KMS-11 (cell line): ENCODE measurements around the gene PTPRT.

Experiments used
- H2AFZ ChIP-seq: fragments of 200-600 bp; sonication (generic); 2 replicates; pipeline ENCODE4 v1.6.1; 2016; ENCODE audit warnings: antibody characterized with exemption, mixed run types, low read depth
- H3K27ac ChIP-seq: fragments of 200-600 bp; sonication (generic); 2 replicates; pipeline ENCODE4 v1.6.1; 2016; ENCODE audit warnings: mild to moderate bottlenecking, mixed run types
- H3K27me3 ChIP-seq: fragments of 200-600 bp; sonication (generic); 2 replicates; pipeline ENCODE4 v1.6.1; 2017; ENCODE audit warnings: mild to moderate bottlenecking, low read depth, mixed run types, moderate library complexity; ENCODE audit not compliant: insufficient read depth
- H3K36me3 ChIP-seq: fragments of 200-600 bp; sonication (generic); 2 replicates; pipeline ENCODE4 v1.6.1; 2017; ENCODE audit warnings: mild to moderate bottlenecking, mixed run types; ENCODE audit not compliant: insufficient read depth
- H3K4me1 ChIP-seq: fragments of 200-600 bp; sonication (generic); 2 replicates; pipeline ENCODE4 v1.6.1; 2016; ENCODE audit warnings: mild to moderate bottlenecking, low read depth, mixed run types; ENCODE audit not compliant: poor library complexity, severe bottlenecking
- H3K4me2 ChIP-seq: fragments of 200-600 bp; sonication (generic); 2 replicates; pipeline ENCODE4 v1.7.0; 2016; ENCODE audit warnings: mild to moderate bottlenecking, mixed run types
- H3K4me3 ChIP-seq: fragments of 200-600 bp; sonication (generic); IDR thresholded peaks from 2 replicates; pipeline ENCODE4 v1.6.1; 2017; ENCODE audit warnings: low read depth, low read length, mixed read lengths; ENCODE audit not compliant: insufficient read depth
- H3K79me2 ChIP-seq: fragments of 200-600 bp; sonication (generic); 2 replicates; pipeline ENCODE4 v1.6.1; 2016; ENCODE audit warnings: low read depth, mixed run types; ENCODE audit not compliant: insufficient read depth
- H3K9ac ChIP-seq: fragments of 200-600 bp; sonication (generic); 2 replicates; pipeline ENCODE4 v1.6.1; 2016; ENCODE audit warnings: mild to moderate bottlenecking, mixed run types
- H4K20me1 ChIP-seq: fragments of 200-600 bp; sonication (generic); 2 replicates; pipeline ENCODE4 v1.6.1; 2016; ENCODE audit warnings: mild to moderate bottlenecking, mixed run types; ENCODE audit not compliant: insufficient read depth
- CTCF ChIP-seq: fragments of 200-600 bp; sonication (generic); conservative IDR thresholded peaks from 2 replicates; pipeline ENCODE4 v1.6.1; 2017; ENCODE audit warnings: low read depth, mild to moderate bottlenecking, antibody characterized with exemption, low read length, moderate library complexity, mixed read lengths

PTPRT gene

GRCh38 chr20:43189554-43190331 lies at the start of gene PTPRT:
Gene PTPRT (minus strand): TSS chr20:43189906. CDS start chr20:43189733, 173 bp downstream.
- H3K27ac ChIP-seq: no peak within 1 kb of the TSS
- H3K36me3 ChIP-seq: no peaks in the 10 kb centered on the region
- H3K4me3 ChIP-seq: no peak within 1 kb of the TSS
- H2AFZ ChIP-seq: no peak within 1 kb of the TSS
- H3K4me2 ChIP-seq: no peak within 1 kb of the TSS
- no peaks in the 10 kb centered on the region for H3K4me1 ChIP-seq
- no peaks in the 10 kb centered on the region for H3K79me2 ChIP-seq
- no peak within 1 kb of the TSS for H3K9ac ChIP-seq
- no peak for TF ChIP-seq CTCF
- H4K20me1 ChIP-seq: no peaks in the 10 kb centered on the region
- peaks cover 3% of the 10 kb centered on the region; the same call in 1 of the 2 replicates for H3K27me3 ChIP-seq

GRCh38 chr20:43238833-43239232 lies 49.1 kb upstream of the PTPRT start:
- H3K4me1 ChIP-seq: no peaks in the 10 kb centered on the region
- no peaks in the 10 kb centered on the region for H3K79me2 ChIP-seq
- H3K27ac ChIP-seq: no peak overlapping the region
- no peaks in the 10 kb centered on the region for H4K20me1 ChIP-seq
- H3K9ac ChIP-seq: no peak overlapping the region
- H2AFZ ChIP-seq: no peak overlapping the region
- no peak for TF ChIP-seq CTCF
- H3K4me3 ChIP-seq: no peak overlapping the region
- no peak overlapping the region for H3K4me2 ChIP-seq
- no peaks in the 10 kb centered on the region for H3K36me3 ChIP-seq
- no peaks in the 10 kb centered on the region for H3K27me3 ChIP-seq

- Histone ChIP-seq H3K4me2 (no peak overlapping the region), H3K9ac (no peak overlapping the region), H3K27ac (no peak overlapping the region), H2AFZ (no peak overlapping the region), H4K20me1 (no peaks in the 10 kb centered on the region), H3K36me3 (no peaks in the 10 kb centered on the region), H3K79me2 (no peaks in the 10 kb centered on the region), H3K27me3 (no peaks in the 10 kb centered on the region), H3K4me3 (no peak overlapping the region), H3K4me1 (no peaks in the 10 kb centered on the region)
- TF ChIP-seq CTCF: no peak
Measured at GRCh38 chr20:43238266-43238665, 48.6 kb upstream of the PTPRT start.

GRCh38 chr20:43237651-43238168 lies 48.0 kb upstream of the PTPRT start:
- Histone ChIP-seq H4K20me1 (no peaks in the 10 kb centered on the region), H3K4me2 (no peak overlapping the region), H2AFZ (no peak overlapping the region), H3K27ac (no peak overlapping the region), H3K79me2 (no peaks in the 10 kb centered on the region), H3K36me3 (no peaks in the 10 kb centered on the region), H3K4me1 (no peaks in the 10 kb centered on the region), H3K4me3 (no peak overlapping the region), H3K9ac (no peak overlapping the region), H3K27me3 (no peaks in the 10 kb centered on the region)
- TF ChIP-seq CTCF: no peak
